HG02678 (cell line): ENCODE data around the gene FBXW8.

Experiments used
- ATAC-seq: cut with Tn5 transposase; IDR thresholded peaks from one replicate; pipeline ENCODE4 v1.9.1; 2021; ENCODE audit warnings: mild to moderate bottlenecking, moderate library complexity; ENCODE audit not compliant: unreplicated experiment

The FBXW8 gene

DNA sequence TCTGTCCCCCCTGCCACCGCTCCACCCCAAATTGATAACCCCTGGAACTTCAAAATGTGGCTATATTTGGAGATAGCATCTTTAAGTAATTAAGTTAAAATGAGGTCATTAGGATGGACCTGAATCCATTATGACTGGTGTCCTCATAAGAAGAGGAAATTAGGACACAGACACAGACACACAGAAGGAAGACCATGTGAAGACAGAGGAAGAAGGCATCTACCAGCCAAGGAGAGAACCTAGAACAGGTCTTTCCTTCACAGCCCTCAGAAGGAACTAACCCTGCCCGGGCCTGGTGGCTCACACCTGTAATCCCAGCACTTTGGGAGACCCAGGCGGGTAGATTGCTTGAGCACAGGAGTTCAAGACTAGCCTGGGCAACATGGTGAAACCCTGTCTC lies 25.9 kb upstream of the FBXW8 start:
- no peak for ATAC-seq

DNA sequence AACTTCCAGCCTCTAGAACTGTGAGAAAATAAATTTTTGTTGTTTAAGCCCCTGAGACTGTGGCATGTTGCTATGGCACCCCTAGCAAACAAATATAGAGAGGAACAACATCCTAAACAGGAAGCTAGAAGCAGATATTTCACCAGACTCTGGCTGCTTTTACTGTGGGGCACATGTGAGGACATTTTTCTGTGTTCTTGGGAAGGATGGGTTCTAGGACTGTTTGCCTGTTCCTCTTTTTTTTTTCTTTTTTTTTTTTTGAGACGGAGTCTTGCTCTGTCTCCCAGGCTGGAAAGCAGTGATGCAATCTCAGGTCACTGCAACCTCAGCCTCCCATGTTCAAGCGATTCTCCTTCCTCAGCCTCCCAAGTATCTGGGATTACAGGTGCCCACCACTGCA lies 25.3 kb upstream of the FBXW8 start:
- ATAC-seq, result no peak

DNA sequence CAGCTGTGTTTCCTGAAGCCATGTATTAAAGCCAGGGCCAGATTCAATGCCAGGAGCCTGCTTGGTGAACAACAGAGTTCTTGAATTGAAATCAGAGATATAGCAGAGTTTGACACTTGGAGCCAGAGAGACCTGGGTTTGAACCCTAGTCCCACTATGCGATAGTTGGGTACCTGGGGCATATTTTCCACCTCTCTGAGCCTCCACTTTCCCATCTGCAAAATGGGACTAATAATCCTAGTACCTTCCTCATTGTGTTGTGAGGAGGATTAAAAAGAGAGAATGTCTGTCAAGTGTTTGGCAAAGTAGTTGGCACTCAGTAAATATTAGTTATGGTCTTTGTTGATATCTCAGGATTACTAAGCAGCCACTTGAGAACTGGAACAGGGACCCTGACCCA lies 23.5 kb upstream of the FBXW8 start:
- ATAC-seq, result no peak

DNA sequence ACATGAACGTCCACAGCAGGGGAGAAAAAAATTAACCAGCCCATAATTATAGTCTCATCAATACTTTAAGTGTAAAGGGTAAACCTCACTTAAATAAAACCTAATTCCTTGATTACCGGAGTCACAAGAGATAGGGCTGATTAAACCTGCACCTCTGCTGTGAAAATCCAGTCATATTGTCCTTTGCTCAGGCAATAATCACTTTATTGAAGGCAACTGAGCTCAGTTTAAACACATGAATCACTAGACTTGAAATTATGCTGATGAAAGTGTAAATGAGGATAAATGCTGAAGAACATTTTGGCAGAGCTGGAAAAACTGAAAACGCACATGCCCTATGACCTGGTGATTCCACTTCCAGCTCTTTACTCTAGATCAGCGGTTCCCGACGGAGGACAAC lies 22.9 kb upstream of the FBXW8 start:
- ATAC-seq, result no peak

DNA sequence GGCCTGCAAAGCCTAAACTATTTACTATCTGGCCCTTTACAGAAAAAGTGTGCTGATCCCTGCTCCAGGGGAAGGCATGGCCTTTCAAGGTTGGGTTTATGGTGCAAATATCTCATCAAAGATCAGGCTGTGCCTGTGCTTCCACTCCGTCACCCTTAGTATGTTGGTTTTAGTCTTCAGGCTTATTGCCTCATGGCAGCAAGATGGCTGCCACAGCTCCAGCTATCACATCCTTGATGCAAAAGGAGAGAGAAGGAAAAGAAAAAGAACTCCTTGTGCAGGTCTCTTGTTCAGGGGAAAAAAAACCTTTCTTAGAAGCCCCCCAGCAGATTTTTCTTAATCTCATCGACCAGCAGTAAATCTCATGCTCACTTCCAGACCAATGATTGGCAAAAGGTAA lies 20.4 kb upstream of the FBXW8 start:
- no peak for ATAC-seq

DNA sequence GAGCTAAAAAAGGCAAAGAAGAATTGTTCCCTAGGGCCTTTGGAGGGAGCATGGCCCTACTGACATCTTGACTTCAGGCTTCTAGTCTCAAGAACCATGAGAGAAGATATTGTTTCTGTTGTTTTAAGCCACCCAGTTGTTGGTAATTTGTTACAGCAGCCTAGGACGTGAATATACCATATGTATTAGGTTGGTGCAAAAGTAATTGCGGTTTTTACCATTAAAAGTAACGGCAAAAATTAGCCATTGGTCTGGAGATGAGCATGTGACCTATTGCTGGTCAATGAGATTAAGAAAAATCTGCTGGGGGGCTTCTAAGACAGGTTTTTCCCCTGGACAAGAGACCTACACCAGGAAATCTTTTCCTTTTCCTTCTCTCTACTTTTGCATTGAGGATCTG lies 19.7 kb upstream of the FBXW8 start:
- no peak for ATAC-seq

DNA sequence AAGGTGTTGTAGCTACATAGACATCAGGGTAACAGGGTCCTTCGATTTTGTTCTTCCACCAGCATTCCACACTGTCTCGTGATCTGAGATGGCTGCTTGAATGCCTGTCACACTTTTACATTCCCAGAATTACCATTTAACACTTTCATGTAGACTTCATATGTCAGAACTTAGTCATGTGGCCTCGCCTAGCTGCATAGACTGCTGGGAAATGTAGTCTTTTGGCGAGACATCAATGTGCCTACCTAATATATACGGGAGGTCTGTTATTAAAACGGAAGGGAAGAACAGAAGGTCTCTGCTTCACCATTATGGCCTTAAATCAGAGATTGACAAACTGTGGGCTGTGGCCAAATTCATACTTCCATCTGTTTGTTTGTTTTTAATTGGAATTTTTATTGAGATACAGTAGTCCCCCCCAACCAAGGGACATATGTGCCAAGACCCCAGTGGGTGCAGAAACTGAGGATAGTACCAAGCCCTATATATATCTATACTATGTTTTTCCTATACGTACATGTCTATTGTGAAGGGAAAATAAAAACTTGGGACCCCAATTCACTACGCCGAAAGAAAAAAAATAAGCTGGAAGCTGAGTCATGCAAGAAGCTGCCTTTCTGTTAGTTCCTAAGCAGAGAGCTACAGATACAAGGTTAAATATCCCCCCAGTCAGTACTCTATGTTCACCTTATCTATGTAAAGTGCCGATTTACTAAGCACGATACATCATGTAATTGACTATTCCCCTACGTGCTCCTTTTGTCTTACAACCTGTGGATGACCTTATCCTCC lies 18.2 kb upstream of the FBXW8 start:
- ATAC-seq, result no peak

DNA sequence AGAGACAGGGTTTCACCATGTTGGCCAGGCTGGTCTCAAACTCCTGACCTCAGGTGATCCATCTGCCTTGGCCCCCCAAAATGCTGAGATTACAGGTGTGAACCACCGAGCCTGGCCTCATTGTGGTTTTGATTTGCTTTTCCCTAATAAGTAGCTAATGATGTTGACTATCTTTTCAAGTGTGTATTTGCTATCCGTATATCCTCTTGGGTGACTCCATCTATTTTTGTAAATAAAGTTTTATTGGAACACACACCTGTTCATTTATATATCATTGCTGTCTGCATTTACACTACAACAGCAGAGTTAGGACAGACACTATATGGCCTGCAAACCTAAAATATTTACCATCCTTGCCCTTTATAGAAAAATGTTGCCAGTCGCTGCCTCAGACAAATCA lies 15.8 kb upstream of the FBXW8 start:
- no peak for ATAC-seq

DNA sequence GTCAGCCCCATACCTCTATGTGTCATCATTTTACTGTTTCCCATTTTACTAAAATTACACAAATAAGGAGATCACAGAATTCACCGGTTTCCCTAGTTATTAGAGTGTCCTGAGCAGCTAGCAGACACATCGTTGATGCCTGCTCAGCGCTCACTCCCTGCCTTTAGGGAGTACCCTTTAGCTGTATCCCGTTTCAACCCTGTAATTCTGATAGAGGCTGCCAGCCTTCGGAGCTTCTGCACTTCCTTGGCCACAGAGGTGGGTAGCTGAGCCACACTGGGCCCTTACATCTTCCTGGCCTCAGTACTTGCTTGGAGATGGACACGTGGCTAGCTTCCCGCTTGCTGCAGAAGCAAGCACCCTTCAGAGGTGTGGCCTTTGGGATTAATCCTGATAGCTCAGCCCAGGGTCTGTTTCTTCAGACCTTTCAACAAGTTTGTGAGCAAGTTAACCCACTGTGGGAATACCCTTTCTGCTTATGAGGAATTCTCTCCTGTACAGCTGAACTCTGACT lies 14.3 kb upstream of the FBXW8 start:
- ATAC-seq, result no peak

DNA sequence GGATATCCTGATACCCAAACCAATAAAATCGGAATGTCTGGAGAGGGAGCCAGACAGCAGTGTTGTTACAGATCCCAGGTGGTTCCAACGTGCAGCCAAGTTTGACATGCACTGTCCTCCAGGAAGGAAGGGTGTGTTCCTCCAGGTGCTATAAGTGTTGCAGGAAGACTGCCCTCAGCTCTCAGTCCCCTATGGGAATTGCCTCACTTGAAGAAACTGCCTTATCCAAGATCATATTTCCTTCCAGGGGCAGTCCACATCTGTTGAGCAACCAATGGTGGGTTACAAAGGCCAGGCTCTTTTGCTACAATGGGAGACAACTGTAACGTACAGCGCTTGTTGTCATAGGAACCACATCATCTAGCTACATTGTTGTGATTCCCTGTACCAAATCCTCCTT lies 13.3 kb upstream of the FBXW8 start:
- ATAC-seq, result no peak

DNA sequence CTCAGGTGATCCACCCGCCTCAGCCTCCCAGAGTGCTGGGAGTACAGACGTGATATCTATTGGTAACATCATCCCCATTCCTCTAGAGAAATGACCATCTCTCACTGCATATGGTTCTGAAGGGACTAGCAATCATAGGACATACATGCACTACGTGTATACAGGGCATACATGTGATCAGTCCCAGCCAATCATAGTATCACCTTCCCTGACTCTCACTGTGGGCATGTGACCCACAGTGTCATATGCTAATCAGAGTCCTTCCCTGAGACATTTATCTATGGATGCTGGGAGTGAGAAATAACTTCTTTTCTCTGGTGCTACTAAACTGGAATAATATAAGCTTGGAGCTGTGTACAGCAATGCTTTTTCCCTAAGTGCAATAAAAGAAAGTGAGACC lies 12.1 kb upstream of the FBXW8 start:
- ATAC-seq, result no peak

DNA sequence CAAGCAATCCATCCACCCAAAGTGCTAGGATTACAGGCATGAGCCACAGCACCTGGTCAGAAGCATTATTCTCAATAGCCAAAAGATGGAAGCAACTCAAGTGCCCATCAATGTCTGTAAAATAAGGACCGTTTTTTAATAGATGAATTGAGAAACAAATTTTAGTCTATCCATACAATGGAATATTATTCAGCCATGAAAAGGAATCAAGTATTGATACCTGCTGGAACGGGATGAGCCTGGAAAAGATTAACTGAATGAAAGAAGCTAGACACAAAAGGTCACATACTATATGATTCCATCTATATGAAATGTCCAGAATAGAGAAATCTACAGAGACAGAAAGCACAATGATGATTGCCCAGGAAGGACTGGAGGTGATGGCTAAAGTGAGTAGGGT lies 9.1 kb upstream of the FBXW8 start:
- no peak for ATAC-seq

DNA sequence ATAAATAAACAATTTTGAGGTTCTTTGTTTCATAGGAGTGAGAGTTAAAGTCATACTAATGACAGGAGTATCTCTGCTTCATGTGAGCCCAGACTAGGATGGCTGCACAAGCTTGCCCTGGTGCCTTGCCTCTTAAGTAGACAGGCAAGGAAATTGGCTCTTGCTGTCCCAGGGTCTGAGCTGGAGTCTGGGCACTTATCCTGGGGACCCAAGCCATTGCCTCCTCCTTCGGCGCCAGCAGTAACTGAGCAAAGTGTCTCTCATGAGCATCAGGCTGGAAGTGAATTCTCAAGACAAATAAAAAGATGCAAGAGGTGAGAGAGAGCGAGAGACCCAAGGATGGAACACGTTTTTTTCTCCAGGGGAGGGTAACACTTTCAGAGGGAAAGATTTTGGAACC lies 6.9 kb upstream of the FBXW8 start:
- ATAC-seq, result no peak

DNA sequence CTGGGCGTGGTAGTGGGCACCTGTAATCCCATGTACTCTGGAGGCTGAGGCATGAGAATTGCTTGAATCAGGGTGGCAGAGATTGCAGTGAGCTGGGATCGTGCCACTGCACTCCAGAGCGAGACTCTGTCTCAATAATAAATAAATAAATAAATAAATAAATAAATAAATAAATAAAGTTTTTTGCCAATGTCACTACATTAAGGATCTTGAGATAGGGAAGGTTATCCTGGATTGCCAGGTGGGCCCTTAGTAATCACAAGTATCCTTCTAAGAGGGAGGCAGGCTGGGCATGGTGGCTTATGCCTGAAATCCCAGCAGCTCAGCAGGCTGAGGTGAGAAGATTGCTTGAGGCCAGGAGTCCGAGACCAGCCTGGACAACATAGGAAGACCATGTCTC lies 4.5 kb upstream of the FBXW8 start:
- no peak for ATAC-seq

DNA sequence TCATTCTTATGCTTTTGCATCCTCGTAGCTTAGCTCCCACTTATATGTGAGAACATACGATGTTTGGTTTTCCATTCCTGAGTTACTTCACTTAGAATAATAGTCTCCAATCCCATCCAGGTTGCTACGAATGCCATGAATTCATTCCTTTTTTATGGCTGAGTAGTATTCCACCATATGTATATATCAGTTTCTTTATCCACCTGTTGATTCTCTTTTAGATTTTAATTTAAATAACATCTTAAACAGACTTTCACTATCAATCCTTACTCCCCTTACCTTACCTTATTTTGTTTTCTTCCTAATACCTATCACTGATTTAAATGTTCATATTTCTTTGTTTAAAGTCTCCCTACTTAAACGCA lies 488 bp upstream of the FBXW8 start:
- ATAC-seq, result no peak

DNA sequence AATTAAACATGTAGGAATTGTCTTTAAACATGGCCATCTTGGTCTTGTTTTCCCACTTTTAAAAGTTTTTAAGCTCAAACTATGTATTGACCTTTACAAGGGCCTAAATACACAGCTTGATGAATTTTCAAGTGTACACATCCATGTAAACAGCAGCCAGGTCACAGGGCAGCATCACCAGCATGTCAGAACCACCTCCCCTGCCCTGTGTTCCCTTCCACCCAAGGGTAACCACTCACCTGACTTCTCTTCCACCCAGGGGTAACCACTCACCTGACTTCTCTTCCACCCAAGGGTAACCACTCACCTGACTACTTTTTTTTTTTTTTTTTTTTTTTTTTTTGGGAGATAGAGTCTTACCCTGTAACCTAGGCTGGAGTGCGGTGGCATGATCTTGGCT lies 4.6 kb downstream of the FBXW8 start:
- ATAC-seq, result no peak

DNA sequence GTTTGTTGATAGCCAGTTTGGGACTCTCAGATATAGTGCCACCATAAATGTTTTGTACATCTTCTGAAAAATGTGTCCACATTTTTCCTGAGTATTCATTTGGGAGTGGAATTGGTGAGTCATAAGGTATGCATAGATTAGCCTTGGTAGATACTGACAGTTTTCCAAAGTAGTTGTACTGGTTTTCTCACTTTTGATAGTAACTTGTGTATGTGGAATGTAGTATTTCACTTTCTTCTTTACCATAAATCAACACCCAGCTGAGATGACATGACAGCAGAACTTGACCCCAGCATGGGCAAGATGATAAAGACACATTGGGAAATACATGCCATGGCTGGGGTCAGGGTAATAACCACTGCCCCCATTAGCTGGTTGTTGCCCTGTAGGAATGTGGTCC lies 5.4 kb downstream of the FBXW8 start:
- no peak for ATAC-seq

DNA sequence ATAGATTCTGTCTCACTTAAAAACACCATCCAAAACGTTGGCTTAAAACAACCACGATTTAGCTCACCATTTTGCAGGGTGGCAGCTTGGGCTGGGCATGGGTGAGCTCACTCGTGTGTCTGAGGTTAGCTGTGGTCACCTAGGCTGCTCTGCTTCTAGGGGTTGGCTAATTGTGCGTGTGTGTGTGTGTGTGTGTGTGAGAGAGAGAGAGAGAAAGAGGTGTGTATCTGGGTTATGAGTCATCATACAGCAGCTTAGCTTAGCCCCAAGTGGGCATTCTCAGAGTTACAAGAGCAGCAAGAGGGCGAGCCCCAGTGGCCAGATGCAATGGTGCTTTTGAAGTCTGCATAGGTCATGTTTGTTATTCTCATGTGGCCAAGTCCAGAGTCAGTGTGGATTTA lies 6.0 kb downstream of the FBXW8 start:
- peak; percentile 86 for ATAC-seq

DNA sequence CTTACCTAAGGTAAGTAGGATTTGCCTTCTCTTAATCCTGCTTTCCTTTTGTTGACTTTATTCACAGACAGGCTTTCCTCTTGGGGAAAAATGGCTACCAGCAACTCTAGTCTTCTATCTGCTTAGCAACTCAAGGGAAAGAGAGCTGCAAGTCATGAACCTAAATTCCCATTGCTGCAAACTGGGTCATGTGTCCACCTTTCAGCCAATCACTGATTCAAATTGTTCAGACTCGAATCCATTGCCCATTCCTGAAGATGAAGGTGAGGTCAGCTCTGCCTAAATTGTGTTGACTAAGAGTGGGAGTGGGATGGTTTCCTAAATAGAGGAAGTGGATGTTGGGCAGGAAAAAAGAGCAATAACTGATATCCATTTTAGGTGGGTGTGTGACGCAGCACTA lies 7.7 kb downstream of the FBXW8 start:
- no peak for ATAC-seq

DNA sequence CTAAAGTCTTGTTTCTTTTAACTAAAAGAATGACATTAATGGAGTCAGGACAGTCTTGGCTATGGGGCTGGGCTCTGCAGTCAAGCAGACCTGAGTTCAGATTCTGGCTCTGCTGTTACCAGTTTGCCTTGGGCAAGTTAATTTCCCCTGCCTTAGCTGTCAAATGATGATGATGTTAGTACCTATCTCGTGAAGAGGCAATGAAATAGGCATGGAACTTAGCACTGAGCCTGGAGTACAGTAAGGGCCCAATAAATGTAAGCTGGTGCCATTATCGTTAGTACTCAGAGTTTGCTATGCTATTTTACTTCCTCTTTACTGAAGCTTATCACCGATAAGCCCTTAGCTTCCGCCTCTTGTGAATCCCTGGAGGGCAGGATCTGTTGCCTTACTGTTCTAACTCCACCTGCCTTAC lies 8.5 kb downstream of the FBXW8 start:
- ATAC-seq, result no peak

DNA sequence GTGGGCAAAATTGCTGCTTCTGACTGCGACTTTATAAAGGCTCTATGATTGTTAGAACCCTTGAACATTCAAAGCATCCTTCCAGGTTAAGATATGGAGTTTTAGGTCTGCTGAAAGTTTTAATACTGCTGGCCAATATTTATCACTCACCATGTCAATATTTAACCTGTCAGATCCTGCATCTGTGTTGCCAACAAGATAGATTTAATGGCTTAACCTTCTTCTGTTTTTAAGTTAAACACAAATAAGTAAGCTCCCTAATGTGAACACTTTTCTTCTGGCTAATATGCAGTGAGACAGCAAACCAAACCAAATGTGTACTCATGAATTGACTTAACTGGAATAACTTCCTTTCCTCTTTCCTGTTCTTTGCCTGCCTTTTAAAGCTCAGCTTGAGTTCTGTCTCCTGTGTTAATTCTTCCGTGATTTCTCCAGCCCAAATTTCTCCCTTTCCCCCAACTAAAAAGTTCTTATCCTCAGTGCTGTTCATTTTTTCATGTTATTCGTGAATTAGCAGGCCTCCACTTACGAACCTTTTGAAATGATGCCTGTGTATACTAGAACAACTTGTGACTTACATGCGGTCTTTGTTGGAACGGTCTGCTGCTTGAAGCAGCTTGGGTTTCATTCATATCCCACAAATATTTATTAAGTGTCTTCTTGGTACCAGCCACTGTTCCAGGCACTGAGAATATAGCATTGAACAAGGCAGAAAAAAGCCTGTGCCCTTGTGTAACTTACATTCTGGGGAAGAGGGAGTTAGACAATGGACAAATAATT lies 9.1 kb downstream of the FBXW8 start:
- ATAC-seq, result no peak

DNA sequence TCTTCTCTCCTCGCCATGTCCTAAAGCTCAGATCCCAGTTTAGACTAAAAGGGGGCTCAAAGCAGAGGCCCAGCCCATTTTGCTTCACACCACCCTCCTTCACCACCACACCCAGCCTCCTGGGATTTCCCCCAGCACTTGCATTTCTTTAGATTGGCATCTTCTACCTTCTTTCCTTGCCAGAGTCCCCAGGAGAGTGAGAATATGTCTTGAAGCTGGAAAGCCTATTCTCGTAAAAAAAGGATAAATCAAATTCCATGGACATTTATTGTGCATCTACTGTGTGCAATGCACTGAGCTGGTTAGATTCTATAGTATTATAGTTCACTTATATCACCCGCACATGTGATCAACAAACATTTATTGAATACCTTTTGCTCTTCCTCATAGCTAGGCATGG lies 10.2 kb downstream of the FBXW8 start:
- ATAC-seq, result no peak
